ENCODE measurements around the gene IL17RD. TPM values are rescaled to one million over a fixed set of nuclear protein-coding genes. Genes with fewer than 3 reads are reported as not detected.

Gene IL17RD
- total RNA-seq, 2 experiments from 2014 or later, result not detected

- Histone ChIP-seq H3K4me3 (ENCODE audit: low read length) (no peak overlapping the region), H3K27ac (ENCODE audit: low read depth in 1 of 2, low read length in 2 of 2) (no peak overlapping the region), H3K27me3 (ENCODE audit: control insufficient read depth in 1 of 2, insufficient read depth in 2 of 2, low read length in 2 of 2) (peaks cover 4 to 13% of the 10 kb centered on the region in 2 experiments), H3K9me3 (ENCODE audit: control insufficient read depth in 1 of 2, insufficient read depth in 1 of 2, low read length in 2 of 2) (no peaks in the 10 kb centered on the region), H3K36me3 (ENCODE audit: insufficient read depth, low read length) (no peaks in the 10 kb centered on the region), H3K4me1 (ENCODE audit: insufficient read depth, low read length) (no peaks in the 10 kb centered on the region)
- intact Hi-C loops (cut with DNase I, micrococcal nuclease), result no loop called here
- no peak overlapping the region for H3K4me3 Mint-ChIP-seq
- TF ChIP-seq, protein P1, sequence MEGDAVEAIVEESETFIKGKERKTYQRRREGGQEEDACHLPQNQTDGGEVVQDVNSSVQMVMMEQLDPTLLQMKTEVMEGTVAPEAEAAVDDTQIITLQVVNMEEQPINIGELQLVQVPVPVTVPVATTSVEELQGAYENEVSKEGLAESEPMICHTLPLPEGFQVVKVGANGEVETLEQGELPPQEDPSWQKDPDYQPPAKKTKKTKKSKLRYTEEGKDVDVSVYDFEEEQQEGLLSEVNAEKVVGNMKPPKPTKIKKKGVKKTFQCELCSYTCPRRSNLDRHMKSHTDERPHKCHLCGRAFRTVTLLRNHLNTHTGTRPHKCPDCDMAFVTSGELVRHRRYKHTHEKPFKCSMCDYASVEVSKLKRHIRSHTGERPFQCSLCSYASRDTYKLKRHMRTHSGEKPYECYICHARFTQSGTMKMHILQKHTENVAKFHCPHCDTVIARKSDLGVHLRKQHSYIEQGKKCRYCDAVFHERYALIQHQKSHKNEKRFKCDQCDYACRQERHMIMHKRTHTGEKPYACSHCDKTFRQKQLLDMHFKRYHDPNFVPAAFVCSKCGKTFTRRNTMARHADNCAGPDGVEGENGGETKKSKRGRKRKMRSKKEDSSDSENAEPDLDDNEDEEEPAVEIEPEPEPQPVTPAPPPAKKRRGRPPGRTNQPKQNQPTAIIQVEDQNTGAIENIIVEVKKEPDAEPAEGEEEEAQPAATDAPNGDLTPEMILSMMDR (IDR thresholded peaks at IDR 0.05), result no peak
- H3K27me3 Mint-ChIP-seq, result peaks cover 47% of the 10 kb centered on the region
- ChIA-PET POLR2A (no interaction called here), CTCF (no interaction called here)
- H3K9me3 Mint-ChIP-seq, result no peaks in the 10 kb centered on the region
- H3K36me3 Mint-ChIP-seq (ENCODE audit: low read depth), result no peaks in the 10 kb centered on the region
- no peaks in the 10 kb centered on the region for H3K4me1 Mint-ChIP-seq (ENCODE audit: low read depth)
- DNase-seq (no peak), ATAC-seq (ENCODE audit: poor library complexity) (no peak)
- no peak overlapping the region for H3K27ac Mint-ChIP-seq
Observed at GRCh38 chr3:57145852-57146251, 19.3 kb downstream of the IL17RD start.

DNA sequence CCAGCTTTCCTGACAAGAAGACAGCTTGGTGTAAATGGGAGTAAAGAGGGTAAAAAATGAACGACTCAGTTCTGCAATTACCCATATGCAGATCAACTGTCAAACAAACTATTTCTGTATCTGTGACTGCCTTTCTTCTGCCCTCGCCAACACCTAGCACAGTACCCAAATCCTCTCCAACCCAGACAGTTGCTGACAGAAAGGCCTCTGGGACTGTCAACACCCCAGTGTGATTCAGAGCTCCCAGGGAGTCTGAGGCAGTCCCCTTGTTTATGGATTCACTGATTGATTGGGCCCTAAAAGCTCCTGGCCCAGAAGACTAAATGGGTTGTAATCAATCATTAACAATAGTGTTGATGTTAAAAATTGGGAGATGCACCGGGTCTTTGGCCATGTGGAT is 20.2 kb downstream of the IL17RD start:
- Histone ChIP-seq H3K9me3 (ENCODE audit: control insufficient read depth in 1 of 2, insufficient read depth in 1 of 2, low read length in 2 of 2) (no peaks in the 10 kb centered on the region), H3K4me3 (ENCODE audit: low read length) (no peak overlapping the region), H3K4me1 (ENCODE audit: insufficient read depth, low read length) (no peaks in the 10 kb centered on the region), H3K36me3 (ENCODE audit: insufficient read depth, low read length) (no peaks in the 10 kb centered on the region), H3K27me3 (ENCODE audit: control insufficient read depth in 1 of 2, insufficient read depth in 2 of 2, low read length in 2 of 2) (peaks cover 4 to 13% of the 10 kb centered on the region in 2 experiments), H3K27ac (ENCODE audit: low read depth in 1 of 2, low read length in 2 of 2) (no peak overlapping the region)
- CTCF ChIA-PET, result no interaction called here
- POLR2A ChIA-PET, result no interaction called here
- no peaks in the 10 kb centered on the region for H3K4me1 Mint-ChIP-seq (ENCODE audit: low read depth)
- peaks cover 49% of the 10 kb centered on the region for H3K27me3 Mint-ChIP-seq
- no peaks in the 10 kb centered on the region for H3K36me3 Mint-ChIP-seq (ENCODE audit: low read depth)
- no peak overlapping the region for H3K4me3 Mint-ChIP-seq
- H3K27ac Mint-ChIP-seq, result no peak overlapping the region
- TF ChIP-seq, protein P1 (IDR thresholded peaks at IDR 0.05), result no peak
- intact Hi-C loops (cut with DNase I, micrococcal nuclease), result no loop called here
- no peaks in the 10 kb centered on the region for H3K9me3 Mint-ChIP-seq
- ATAC-seq (ENCODE audit: poor library complexity), result no peak
- no peak for DNase-seq

DNA sequence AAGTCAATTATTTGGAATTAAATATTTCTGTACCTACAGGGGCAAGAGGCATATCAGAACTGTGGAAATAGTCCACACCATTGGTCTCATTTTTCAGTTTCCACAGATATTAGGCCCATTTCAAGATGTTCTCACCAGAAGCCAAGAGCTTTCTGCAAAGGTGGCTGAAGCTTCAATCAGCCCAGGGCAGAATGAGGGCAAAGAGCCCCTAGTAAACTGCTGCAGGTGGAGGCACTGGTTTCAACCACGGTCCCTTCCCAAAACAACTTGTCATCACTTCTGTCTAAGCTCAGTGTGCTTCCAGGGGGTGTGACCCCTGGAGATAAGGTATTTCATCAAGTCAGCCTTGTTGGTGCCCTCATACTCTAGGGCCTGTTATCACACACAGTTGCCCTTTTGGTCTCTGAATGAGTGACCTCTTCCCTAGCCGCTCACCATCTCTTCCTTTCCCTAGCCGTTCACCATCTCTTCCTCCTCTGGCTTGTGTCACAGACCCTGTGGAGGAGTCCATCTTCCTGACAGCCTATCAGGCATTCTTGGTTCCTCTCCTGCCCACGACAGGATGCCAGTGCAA is 21.2 kb downstream of the IL17RD start:
- CTCF ChIA-PET, result no interaction called here
- Histone ChIP-seq H3K4me1 (ENCODE audit: insufficient read depth, low read length) (no peaks in the 10 kb centered on the region), H3K27ac (ENCODE audit: low read depth in 1 of 2, low read length in 2 of 2) (no peak overlapping the region), H3K9me3 (ENCODE audit: control insufficient read depth in 1 of 2, insufficient read depth in 1 of 2, low read length in 2 of 2) (no peaks in the 10 kb centered on the region), H3K4me3 (ENCODE audit: low read length) (no peak overlapping the region), H3K27me3 (ENCODE audit: control insufficient read depth in 1 of 2, insufficient read depth in 2 of 2, low read length in 2 of 2) (peaks cover 4 to 13% of the 10 kb centered on the region in 2 experiments), H3K36me3 (ENCODE audit: insufficient read depth, low read length) (no peaks in the 10 kb centered on the region)
- Mint-ChIP-seq H3K4me3 (no peak overlapping the region), H3K9me3 (no peaks in the 10 kb centered on the region), H3K27ac (no peak overlapping the region), H3K36me3 (ENCODE audit: low read depth) (no peaks in the 10 kb centered on the region), H3K4me1 (ENCODE audit: low read depth) (no peaks in the 10 kb centered on the region), H3K27me3 (peaks cover 49% of the 10 kb centered on the region)
- ATAC-seq (ENCODE audit: poor library complexity), result no peak
- TF ChIP-seq, protein P1 (IDR thresholded peaks at IDR 0.05), result no peak
- POLR2A ChIA-PET, result no interaction called here
- intact Hi-C loops (cut with DNase I, micrococcal nuclease), result no loop called here
- DNase-seq, result no peak

Data from CD4-positive, alpha-beta T cell (primary cell).